ENCODE measurements around the gene ZNF219. TPM values are rescaled to one million over a fixed set of nuclear protein-coding genes. Genes with fewer than 3 reads are reported as not detected.

ZNF219 gene
- total RNA-seq, 1 donor from 2014 or later, result 5.2 TPM

DNA sequence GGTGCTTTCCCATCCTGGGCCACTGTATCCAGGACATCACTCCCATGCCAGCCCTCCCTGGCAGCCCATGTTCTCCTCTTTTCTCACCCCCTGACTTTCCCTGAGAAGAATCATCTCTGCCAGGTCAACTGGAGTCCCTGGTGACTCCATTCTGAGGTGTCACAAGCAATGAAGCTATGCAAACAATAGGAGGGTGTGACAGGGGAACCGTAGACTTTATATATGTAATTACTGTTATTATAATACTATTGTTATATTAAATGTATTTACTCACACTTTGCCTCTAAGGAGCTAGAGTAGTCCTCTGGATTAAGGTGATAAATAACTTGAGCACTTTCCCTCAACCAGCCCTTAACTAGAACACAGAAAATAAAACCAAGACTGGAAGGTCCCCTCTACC, 9.2 kb downstream of the ZNF219 start:
- Histone ChIP-seq H3K27me3 (ENCODE audit: control insufficient read depth in 3 of 3, insufficient read depth in 3 of 3, low read length in 3 of 3) (no peaks in the 10 kb centered on the region), H3K27ac (ENCODE audit: low read depth, low read length) (no peak overlapping the region), H3K4me1 (ENCODE audit: control insufficient read depth in 3 of 3, insufficient read depth in 3 of 3, low read length in 3 of 3) (peaks cover 0 to 9% (median 0%) of the 10 kb centered on the region in 3 donors), H3K9me3 (ENCODE audit: control insufficient read depth in 3 of 3, low read length in 3 of 3) (no peaks in the 10 kb centered on the region), H3K4me3 (ENCODE audit: low read length in 3 of 3) (no peak overlapping the region), H3K9ac (ENCODE audit: low read depth in 1 of 3, low read length in 3 of 3) (no peak overlapping the region), H3K36me3 (ENCODE audit: control insufficient read depth in 3 of 3, insufficient read depth in 3 of 3, low read length in 3 of 3) (peaks cover 44 to 60% (median 46%) of the 10 kb centered on the region in 3 donors)

DNA sequence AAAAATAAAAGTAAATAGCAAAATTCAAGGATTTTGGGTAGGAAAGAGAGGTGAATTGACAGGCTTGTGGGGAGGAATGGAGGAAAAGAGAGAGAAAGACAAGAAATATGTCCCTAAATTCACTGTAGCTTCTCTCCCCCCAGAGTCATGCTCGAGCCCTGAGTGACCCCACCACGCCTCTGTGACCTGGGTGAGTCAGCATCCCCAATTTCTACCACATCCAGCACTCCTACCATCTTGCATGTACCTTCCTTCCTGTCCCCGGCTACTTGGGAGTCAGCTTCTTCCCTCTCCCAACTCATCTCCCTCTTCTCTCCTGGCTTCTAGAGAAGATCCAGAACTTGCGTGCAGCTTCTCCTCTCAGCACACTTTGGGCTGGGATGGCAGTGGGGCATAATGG, 9.8 kb downstream of the ZNF219 start:
- Histone ChIP-seq H3K9me3 (ENCODE audit: control insufficient read depth in 3 of 3, low read length in 3 of 3) (no peaks in the 10 kb centered on the region), H3K27me3 (ENCODE audit: control insufficient read depth in 3 of 3, insufficient read depth in 3 of 3, low read length in 3 of 3) (no peaks in the 10 kb centered on the region), H3K36me3 (ENCODE audit: control insufficient read depth in 3 of 3, insufficient read depth in 3 of 3, low read length in 3 of 3) (peaks cover 50 to 66% (median 50%) of the 10 kb centered on the region in 3 donors), H3K4me3 (ENCODE audit: low read length in 3 of 3) (no peak overlapping the region), H3K4me1 (ENCODE audit: control insufficient read depth in 3 of 3, insufficient read depth in 3 of 3, low read length in 3 of 3) (peaks cover 0 to 6% (median 0%) of the 10 kb centered on the region in 3 donors), H3K9ac (ENCODE audit: low read depth in 1 of 3, low read length in 3 of 3) (no peak overlapping the region), H3K27ac (ENCODE audit: low read depth, low read length) (no peak overlapping the region)

DNA sequence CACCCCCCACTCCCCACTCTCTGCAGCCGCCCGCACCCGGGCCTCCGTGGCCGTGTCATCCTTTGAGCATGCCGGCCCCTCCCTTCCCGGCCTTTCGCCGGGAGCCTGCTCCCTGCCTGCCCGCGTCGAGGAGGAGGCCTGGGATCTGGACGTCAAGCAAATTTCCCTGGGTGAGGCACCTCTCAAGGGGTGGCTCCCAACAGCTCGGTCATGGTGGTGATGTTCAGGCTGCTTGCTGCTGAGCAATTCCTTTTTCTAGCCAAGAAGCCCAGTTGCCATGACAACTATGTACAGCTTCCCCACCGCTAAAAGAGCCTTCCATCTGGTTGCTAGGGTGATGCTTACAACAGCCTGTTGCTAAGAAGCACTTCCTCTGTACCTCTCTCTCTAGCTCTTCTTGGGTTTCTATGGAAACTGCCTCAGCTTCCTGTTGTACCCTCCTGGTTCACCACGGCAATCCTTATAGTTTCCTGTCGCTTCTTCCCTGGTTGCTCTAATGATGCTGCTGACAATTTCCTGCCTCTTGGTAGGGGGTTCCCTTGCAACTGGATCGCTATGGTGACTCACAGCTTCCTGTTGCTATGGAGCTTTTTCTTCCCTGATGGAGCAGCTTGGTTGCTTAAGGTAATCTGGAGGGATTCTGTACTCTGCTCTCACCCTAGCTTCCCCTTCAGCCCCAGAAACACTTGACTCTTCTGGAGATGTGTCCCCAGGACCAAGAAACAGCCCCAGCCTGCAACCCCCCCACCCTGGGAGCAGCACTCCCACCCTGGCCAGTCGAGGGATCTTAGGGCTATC, 11.0 kb downstream of the ZNF219 start:
- Histone ChIP-seq H3K27me3 (ENCODE audit: control insufficient read depth in 3 of 3, insufficient read depth in 3 of 3, low read length in 3 of 3) (no peaks in the 10 kb centered on the region), H3K4me1 (ENCODE audit: control insufficient read depth in 3 of 3, insufficient read depth in 3 of 3, low read length in 3 of 3) (peaks cover 0 to 4% (median 0%) of the 10 kb centered on the region in 3 donors), H3K4me3 (ENCODE audit: low read length in 3 of 3) (no peak overlapping the region), H3K9ac (ENCODE audit: low read depth in 1 of 3, low read length in 3 of 3) (no peak overlapping the region), H3K27ac (ENCODE audit: low read depth, low read length) (no peak overlapping the region), H3K36me3 (ENCODE audit: control insufficient read depth in 3 of 3, insufficient read depth in 3 of 3, low read length in 3 of 3) (peaks cover 52 to 70% (median 56%) of the 10 kb centered on the region in 3 donors), H3K9me3 (ENCODE audit: control insufficient read depth in 3 of 3, low read length in 3 of 3) (no peaks in the 10 kb centered on the region)

DNA sequence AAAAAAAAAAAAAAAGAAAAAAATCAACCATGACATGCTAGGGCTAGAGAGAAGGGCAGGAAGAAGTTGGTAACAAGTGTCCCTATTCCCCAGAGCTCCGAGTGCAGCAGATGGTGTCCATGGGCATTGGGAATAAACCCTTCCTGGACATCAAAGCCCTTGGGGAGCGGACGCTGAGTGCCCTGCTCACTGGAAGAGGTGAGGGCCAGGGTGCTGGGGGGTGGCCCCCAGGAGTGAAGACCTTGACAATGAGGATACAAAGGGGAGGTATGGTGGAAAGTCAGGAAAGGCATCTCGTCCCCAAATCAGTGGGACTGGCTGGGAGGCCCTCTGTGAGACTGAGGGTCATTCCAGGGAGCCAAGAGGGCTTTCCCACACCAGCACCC, 11.6 kb downstream of the ZNF219 start:
- no peaks in the 10 kb centered on the region for H3K4me1 ChIP-seq (ENCODE audit: control insufficient read depth in 3 of 3, insufficient read depth in 3 of 3, low read length in 3 of 3)
- H3K36me3 ChIP-seq (ENCODE audit: control insufficient read depth in 3 of 3, insufficient read depth in 3 of 3, low read length in 3 of 3), result peaks cover 55 to 76% (median 62%) of the 10 kb centered on the region in 3 donors
- H3K9me3 ChIP-seq (ENCODE audit: control insufficient read depth in 3 of 3, low read length in 3 of 3), result no peaks in the 10 kb centered on the region
- H3K4me3 ChIP-seq (ENCODE audit: low read length in 3 of 3), result no peak overlapping the region
- H3K27me3 ChIP-seq (ENCODE audit: control insufficient read depth in 3 of 3, insufficient read depth in 3 of 3, low read length in 3 of 3), result no peaks in the 10 kb centered on the region
- no peak overlapping the region for H3K27ac ChIP-seq (ENCODE audit: low read depth, low read length)
- no peak overlapping the region for H3K9ac ChIP-seq (ENCODE audit: low read depth in 1 of 3, low read length in 3 of 3)

DNA sequence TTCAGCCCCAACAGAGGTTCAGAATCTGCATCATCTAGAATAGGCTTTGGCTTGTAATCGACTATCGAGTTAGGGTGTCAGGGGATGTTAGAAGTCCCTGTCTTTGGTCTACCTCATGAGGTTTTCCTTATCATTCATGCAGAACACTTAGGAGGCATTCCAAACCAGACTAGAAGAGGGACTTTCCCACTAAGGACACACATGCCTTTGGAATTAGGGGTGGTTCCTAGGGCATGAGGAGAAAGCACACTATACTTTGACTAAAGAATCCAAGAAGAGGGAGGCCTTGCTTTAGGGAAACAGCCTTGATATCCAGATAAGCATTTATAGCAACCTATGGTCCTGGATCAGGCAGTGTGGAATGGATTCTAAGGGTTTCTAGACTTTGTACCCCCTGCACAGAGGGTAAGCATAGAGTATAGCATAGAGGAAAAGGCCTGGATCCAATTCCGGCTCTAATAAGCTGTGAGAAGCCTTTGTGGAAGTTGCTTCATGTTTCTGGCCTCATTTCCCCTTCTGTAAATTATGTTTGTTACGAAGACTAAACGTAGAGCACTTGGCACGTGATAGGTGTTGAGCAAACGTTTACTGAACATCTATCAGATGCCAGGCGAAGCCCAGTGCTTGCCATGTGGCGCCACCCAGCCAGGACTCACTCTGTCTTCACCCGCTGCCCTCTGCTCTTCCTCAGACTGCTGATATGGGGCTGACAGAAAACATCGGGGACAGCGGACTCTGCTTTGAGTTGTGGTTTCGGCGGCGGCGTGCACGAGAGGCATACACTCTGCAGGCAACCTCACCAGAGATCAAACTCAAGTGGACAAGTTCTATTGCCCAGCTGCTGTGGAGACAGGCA, 13.2 kb downstream of the ZNF219 start:
- Histone ChIP-seq H3K27ac (ENCODE audit: low read depth, low read length) (no peak overlapping the region), H3K9ac (ENCODE audit: low read depth in 1 of 3, low read length in 3 of 3) (peak overlapping the region in 1 of 3 donors; percentile 8), H3K27me3 (ENCODE audit: control insufficient read depth in 3 of 3, insufficient read depth in 3 of 3, low read length in 3 of 3) (no peaks in the 10 kb centered on the region), H3K9me3 (ENCODE audit: control insufficient read depth in 3 of 3, low read length in 3 of 3) (no peaks in the 10 kb centered on the region), H3K36me3 (ENCODE audit: control insufficient read depth in 3 of 3, insufficient read depth in 3 of 3, low read length in 3 of 3) (peaks cover 61 to 80% (median 71%) of the 10 kb centered on the region in 3 donors), H3K4me1 (ENCODE audit: control insufficient read depth in 3 of 3, insufficient read depth in 3 of 3, low read length in 3 of 3) (no peaks in the 10 kb centered on the region), H3K4me3 (ENCODE audit: low read length in 3 of 3) (no peak overlapping the region)

GRCh38 chr14:21084396-21084795, 14.1 kb downstream of the ZNF219 start:
- Histone ChIP-seq H3K27me3 (ENCODE audit: control insufficient read depth in 3 of 3, insufficient read depth in 3 of 3, low read length in 3 of 3) (no peaks in the 10 kb centered on the region), H3K4me1 (ENCODE audit: control insufficient read depth in 3 of 3, insufficient read depth in 3 of 3, low read length in 3 of 3) (no peaks in the 10 kb centered on the region), H3K9ac (ENCODE audit: low read depth in 1 of 3, low read length in 3 of 3) (no peak overlapping the region), H3K4me3 (ENCODE audit: low read length in 3 of 3) (no peak overlapping the region), H3K9me3 (ENCODE audit: control insufficient read depth in 3 of 3, low read length in 3 of 3) (no peaks in the 10 kb centered on the region), H3K27ac (ENCODE audit: low read depth, low read length) (no peak overlapping the region), H3K36me3 (ENCODE audit: control insufficient read depth in 3 of 3, insufficient read depth in 3 of 3, low read length in 3 of 3) (peaks cover 67 to 83% (median 74%) of the 10 kb centered on the region in 3 donors)

DNA sequence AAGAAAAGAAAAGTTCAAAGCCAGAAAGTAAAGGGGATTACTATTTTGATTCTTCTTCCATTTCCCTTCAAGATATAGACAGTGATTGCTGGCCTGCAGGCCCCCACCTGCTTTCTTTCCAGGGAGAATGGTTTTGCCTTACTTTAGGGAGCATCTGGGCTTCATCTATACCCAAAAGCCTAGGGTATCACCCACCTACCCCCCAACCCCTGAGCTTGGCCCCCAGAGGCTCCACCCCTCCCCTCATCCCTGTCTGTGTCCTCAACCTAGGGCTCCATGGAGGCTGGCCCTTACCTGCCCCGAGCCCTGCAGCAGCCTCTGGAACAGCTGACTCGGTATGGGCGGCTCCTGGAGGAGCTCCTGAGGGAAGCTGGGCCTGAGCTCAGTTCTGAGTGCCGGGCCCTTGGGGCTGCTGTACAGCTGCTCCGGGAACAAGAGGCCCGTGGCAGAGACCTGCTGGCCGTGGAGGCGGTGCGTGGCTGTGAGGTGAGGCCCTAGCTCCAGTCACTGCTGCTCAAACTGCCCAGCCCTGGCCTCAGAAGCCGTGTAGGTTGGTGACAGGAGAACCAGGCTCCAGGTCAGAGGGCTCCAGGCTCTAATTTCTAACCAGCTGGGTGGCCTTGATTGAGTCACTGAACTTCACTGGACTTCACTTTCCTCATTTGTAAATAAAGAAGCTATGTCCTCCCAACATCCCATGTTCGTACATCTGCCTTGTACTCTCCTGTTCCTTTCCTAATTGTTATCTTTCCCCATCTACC, 14.7 kb downstream of the ZNF219 start:
- Histone ChIP-seq H3K9ac (ENCODE audit: low read depth in 1 of 3, low read length in 3 of 3) (no peak overlapping the region), H3K9me3 (ENCODE audit: control insufficient read depth in 3 of 3, low read length in 3 of 3) (no peaks in the 10 kb centered on the region), H3K36me3 (ENCODE audit: control insufficient read depth in 3 of 3, insufficient read depth in 3 of 3, low read length in 3 of 3) (peaks cover 70 to 84% (median 74%) of the 10 kb centered on the region in 3 donors), H3K4me1 (ENCODE audit: control insufficient read depth in 3 of 3, insufficient read depth in 3 of 3, low read length in 3 of 3) (no peaks in the 10 kb centered on the region), H3K27ac (ENCODE audit: low read depth, low read length) (no peak overlapping the region), H3K27me3 (ENCODE audit: control insufficient read depth in 3 of 3, insufficient read depth in 3 of 3, low read length in 3 of 3) (no peaks in the 10 kb centered on the region), H3K4me3 (ENCODE audit: low read length in 3 of 3) (no peak overlapping the region)

- H3K9ac ChIP-seq (ENCODE audit: low read depth in 1 of 3, low read length in 3 of 3), result no peak overlapping the region
- H3K27me3 ChIP-seq (ENCODE audit: control insufficient read depth in 3 of 3, insufficient read depth in 3 of 3, low read length in 3 of 3), result no peaks in the 10 kb centered on the region
- no peak overlapping the region for H3K27ac ChIP-seq (ENCODE audit: low read depth, low read length)
- no peaks in the 10 kb centered on the region for H3K4me1 ChIP-seq (ENCODE audit: control insufficient read depth in 3 of 3, insufficient read depth in 3 of 3, low read length in 3 of 3)
- H3K36me3 ChIP-seq (ENCODE audit: control insufficient read depth in 3 of 3, insufficient read depth in 3 of 3, low read length in 3 of 3), result peaks cover 75 to 90% (median 86%) of the 10 kb centered on the region in 3 donors
- H3K4me3 ChIP-seq (ENCODE audit: low read length in 3 of 3), result no peak overlapping the region
- H3K9me3 ChIP-seq (ENCODE audit: control insufficient read depth in 3 of 3, low read length in 3 of 3), result no peaks in the 10 kb centered on the region
Observed at GRCh38 chr14:21081521-21082142, 16.8 kb downstream of the ZNF219 start.

- H3K4me1 ChIP-seq (ENCODE audit: control insufficient read depth in 3 of 3, insufficient read depth in 3 of 3, low read length in 3 of 3), result peaks cover 0 to 3% (median 0%) of the 10 kb centered on the region in 3 donors
- no peak overlapping the region for H3K4me3 ChIP-seq (ENCODE audit: low read length in 3 of 3)
- H3K27ac ChIP-seq (ENCODE audit: low read depth, low read length), result no peak overlapping the region
- no peak overlapping the region for H3K9ac ChIP-seq (ENCODE audit: low read depth in 1 of 3, low read length in 3 of 3)
- no peaks in the 10 kb centered on the region for H3K27me3 ChIP-seq (ENCODE audit: control insufficient read depth in 3 of 3, insufficient read depth in 3 of 3, low read length in 3 of 3)
- H3K36me3 ChIP-seq (ENCODE audit: control insufficient read depth in 3 of 3, insufficient read depth in 3 of 3, low read length in 3 of 3), result peaks cover 76 to 84% (median 80%) of the 10 kb centered on the region in 3 donors
- no peaks in the 10 kb centered on the region for H3K9me3 ChIP-seq (ENCODE audit: control insufficient read depth in 3 of 3, low read length in 3 of 3)
Observed at GRCh38 chr14:21078726-21079125, 19.7 kb downstream of the ZNF219 start.
